C4-2B (cell line): ENCODE results near the gene RIMBP2.

Source experiments
- ZFX ChIP-seq: fragments of 450-650 bp; IDR thresholded peaks from 2 replicates; pipeline ENCODE4 v1.6.1; 2017
- TF ChIP-seq, protein P1 (sequence below): fragments of 450-650 bp; conservative IDR thresholded peaks from 2 replicates; pipeline ENCODE4 v1.5.1; 2017; ENCODE audit warnings: mild to moderate bottlenecking

DNA sequence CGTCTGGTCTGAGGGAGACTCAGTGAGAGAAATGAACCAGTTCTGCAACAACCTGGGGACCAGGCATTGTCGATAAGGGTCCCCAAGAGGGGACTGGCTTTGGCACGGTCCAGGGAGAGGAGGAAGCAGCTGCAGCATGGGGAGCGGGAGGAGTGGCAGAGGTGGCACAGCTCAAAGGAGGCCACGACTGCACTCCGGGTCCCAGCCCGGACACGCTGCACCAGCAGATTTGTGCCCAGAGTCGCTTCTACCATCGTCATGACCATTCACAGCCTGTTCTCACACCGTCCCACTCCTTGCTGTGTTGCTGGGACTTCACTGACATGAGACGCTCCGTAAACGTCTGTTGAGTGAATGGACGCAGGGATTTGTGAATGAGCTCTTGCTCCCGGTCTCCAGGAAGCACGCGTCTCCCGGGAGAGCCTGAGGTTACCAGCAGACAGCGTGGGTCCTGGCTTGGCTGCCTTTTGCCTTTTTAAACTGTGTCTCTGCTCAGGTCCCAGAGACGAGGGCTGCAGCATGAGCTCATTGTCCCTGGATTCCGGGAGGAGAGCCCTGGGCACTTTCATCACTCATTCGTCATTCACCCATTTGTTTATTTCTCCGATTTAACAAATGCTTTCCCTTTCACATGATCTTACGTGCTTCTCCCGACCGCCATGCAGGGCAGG, 241.4 kb downstream of the RIMBP2 start:
- TF ChIP-seq, protein P1, sequence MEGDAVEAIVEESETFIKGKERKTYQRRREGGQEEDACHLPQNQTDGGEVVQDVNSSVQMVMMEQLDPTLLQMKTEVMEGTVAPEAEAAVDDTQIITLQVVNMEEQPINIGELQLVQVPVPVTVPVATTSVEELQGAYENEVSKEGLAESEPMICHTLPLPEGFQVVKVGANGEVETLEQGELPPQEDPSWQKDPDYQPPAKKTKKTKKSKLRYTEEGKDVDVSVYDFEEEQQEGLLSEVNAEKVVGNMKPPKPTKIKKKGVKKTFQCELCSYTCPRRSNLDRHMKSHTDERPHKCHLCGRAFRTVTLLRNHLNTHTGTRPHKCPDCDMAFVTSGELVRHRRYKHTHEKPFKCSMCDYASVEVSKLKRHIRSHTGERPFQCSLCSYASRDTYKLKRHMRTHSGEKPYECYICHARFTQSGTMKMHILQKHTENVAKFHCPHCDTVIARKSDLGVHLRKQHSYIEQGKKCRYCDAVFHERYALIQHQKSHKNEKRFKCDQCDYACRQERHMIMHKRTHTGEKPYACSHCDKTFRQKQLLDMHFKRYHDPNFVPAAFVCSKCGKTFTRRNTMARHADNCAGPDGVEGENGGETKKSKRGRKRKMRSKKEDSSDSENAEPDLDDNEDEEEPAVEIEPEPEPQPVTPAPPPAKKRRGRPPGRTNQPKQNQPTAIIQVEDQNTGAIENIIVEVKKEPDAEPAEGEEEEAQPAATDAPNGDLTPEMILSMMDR, result no peak
- no peak for TF ChIP-seq ZFX
